Glomerular visceral epithelial cell (primary cell): ENCODE measurements around the gene DNAJB6.

ENCODE experiments used
- DNase-seq: peaks from one replicate; pipeline ENCODE4 v3.0.0-alpha.2; 2016; ENCODE audit errors: extremely low spot score

The DNAJB6 gene

GRCh38 chr7:157396316-157397035 is 59.7 kb downstream of the DNAJB6 start:
- no peak for DNase-seq

DNA sequence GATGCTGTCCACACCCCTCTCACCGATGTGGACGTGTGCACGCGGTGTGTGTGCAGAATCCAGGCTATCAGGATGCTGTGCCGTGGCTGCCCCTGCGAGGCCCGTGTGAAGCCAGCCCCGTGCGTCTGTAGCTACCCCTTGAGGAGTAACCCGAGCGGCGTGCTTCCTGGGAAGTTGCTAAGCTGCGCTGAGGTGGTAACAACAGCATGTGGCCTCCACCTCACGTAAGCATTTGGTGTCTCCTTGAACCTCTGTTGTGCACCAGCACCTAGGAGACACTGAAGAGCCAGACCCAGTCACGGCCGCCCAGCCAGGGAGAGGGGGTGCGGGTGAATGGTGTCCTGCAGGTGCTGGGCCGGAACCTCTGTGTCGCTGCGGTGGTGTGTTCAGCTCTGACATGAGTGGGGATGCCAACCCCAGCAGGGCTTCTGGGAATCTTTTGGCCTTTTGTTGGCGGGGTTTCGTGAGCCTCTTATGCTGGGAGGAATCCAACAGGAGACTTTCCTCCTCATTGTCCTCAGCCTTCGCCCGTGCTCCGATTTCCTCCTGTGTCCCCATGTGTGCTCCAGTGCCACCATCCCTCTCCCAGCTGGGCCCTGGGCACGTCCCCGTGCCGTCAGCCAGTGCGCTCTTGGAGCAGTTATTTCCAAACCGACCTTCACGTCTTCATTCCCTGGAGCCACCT is 60.4 kb downstream of the DNAJB6 start:
- no peak for DNase-seq

DNA sequence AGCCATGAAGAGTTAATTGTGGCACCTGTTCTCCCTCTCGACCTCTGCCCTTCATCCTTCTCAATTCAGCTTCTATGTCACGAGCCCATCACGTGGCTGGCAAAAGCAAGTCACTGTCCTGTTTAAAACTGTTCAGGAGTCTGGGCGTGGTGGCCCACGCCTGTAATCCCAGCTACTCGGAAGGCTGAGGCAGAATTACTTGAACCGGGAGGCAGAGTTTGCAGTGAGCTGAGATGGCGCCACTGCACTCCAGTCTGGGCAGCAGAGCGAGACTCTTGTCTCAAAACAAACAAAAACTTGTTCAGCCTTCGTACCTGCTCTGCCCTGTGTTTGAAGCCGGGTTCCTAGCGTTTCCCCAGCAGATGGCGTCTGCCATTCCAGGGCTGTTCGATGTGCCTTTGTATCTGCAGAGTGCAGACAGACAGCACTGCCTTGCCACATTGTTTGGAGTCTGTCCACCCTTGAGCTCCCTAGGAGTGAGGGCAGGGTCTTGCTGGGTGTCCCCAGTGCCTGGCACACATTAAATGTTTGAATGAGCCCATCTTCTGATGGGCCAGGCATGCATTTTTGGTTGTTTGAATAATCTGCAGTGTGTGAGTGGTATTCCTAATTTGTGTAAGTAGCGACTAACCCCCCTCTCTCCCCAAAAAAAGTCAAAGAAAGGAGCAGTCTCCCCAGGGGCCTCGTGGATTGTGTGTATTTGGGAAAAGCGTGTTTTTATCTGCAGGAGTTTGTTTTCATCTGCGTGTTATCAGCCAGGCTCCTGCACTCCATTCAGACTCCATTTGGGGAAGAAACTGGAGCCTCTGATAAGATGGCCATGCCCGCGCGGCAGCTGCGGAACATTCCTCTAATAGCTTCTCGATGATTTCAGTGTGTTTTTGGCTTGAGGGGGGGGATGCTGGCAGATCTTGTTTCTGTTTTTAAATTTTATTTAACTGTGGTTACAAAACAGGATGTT is 61.2 kb downstream of the DNAJB6 start:
- peak; percentile 16 for DNase-seq

DNA sequence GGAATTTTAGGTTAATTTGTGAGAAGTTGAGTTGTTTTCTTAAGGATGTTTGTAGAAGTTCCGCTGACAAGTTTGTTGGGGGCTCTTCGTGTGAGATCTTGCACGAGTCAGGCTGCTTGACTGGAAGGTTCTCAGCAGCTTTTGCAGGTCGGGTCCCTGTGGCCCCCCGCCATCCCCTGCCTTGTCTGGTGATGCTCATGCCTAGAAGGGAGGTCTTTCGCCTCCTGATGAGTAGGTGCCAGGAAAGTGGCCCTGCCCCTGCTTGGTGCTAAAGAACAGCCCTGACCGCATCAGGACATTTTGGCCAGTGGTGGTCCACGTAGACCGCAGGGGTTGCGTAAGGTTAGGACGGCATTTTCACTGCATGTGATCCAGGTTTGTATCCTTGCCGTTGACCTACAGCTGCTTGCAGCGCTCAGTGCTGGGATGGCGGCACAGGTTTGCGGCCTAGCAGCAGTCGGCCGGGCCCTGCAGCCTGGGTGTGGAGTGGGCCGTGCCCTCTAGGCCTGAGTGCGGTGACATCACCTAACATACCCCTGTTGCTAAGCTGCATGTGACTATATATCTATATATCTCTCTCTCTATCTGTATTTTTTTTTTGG is 62.4 kb downstream of the DNAJB6 start:
- no peak for DNase-seq

DNA sequence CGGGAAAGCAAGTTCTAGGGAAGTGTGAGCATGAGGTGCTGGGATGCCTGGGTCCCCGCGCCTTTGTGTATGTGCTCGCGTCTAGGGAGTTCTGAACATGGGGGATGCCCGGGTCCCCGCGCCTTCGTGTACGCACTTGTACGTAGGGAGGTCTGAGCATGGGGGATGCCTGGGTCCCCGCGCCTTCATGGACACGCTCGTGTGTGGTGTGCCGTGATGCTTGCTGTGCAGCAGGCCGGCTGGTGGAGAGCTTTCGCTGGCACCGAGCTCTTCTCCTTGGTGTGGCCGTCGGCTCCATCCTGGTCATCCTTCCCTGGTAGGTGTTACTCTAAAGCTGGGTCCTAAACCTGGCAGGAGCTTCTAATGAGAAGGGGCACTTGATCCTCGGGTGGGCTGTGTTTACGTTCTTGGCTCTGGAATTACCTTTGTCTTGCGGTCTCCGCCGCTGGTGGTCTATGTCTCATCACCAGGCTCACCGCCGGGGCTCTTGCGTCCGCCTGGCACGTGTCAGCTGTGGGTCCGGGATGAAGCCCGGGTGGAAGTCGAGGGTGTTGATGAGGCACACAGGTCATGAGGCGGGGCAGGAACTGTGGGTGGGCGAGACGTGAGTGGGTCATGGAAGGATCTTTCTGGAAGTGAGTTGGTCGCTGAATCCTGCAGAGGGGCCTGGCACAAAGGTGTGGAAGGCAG is 63.5 kb downstream of the DNAJB6 start:
- no peak for DNase-seq

DNA sequence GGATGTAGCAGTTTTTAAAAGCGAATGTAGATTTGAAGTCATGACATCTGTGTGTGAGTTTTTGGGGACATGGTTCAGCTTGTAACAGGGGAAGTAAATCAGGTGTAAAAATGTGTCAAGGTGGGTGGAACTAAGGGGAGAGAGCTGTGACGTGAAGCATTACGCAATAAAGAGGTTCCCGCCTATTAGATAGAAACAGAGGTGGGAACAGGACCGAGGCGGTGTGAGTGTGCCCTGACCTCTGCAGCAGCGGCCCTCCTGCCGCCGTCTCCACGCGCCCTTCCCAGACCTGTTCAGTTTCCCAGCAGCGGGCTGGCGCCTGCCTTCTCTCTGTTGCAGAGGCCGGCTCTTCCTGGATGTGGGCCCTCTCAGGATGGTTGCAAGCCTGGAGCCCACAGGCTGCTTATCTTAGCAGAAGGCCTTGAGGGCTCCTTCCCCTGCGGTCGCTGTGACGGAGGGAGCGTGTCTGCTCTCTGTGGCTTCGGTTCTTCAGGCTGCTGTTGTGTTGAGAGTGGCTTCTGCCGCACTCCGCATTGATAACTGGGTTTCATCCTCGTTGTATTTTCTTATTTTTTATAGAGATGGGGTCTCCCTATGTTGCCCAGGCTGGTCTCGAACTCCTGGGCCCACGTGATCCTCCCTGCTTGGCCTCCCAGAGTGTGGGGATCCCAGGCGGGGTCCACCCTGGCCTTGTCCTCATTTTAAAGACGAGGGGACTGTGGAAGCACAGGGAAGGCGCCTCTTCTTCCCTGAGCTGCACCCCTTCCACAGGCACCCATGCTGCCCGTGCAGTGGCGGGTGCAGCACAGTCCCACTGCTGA is 65.0 kb downstream of the DNAJB6 start:
- no peak for DNase-seq

DNA sequence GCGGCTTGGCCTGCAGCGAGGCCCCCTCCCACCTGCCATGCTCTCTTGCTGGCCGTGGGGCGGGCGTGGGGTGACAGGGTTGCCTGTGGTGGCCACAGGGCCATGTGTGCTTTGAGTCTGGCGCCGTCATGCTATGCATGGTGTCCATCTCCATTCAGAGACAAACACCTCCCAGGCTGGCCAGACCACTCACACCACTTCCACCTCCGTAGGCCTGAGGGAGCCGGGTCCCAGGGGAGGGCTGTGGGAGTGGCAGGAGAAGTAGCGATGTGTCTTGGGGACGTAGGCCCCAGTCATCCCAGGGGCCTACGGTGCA is 65.5 kb downstream of the DNAJB6 start:
- no peak for DNase-seq

DNA sequence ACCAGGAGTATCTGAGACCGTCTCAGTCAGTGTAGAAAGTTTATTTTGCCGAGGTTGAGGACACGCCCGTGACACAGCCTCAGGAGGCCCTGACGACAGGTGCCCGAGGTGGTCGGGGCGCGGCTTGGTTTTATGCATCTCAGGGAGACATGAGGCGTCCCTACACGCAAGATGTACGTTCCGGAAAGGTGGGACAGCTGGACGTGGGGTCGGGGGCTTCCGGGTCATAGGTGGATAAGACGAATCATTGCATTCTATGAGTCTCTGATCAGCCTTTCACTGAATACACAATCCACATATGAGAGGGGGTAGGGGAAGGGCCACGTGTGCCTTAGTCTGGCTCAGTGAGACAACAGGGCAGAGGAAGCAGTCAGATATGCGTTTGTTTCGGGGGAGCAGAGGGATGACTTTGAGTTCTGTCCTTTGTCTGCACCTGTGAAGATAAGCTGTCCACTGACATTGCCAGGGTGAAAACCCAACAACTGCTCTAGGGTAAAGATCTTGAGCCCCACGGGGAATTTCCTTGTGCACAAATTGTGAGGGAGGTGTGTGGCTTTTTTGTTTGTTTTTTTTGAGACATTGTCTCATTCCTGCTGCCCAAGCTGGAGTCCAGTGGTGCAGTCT is 66.2 kb downstream of the DNAJB6 start:
- no peak for DNase-seq

- DNase-seq = no peak
These were observed 67.0 kb downstream of the DNAJB6 start for GRCh38 chr7:157403646-157404401.

DNA sequence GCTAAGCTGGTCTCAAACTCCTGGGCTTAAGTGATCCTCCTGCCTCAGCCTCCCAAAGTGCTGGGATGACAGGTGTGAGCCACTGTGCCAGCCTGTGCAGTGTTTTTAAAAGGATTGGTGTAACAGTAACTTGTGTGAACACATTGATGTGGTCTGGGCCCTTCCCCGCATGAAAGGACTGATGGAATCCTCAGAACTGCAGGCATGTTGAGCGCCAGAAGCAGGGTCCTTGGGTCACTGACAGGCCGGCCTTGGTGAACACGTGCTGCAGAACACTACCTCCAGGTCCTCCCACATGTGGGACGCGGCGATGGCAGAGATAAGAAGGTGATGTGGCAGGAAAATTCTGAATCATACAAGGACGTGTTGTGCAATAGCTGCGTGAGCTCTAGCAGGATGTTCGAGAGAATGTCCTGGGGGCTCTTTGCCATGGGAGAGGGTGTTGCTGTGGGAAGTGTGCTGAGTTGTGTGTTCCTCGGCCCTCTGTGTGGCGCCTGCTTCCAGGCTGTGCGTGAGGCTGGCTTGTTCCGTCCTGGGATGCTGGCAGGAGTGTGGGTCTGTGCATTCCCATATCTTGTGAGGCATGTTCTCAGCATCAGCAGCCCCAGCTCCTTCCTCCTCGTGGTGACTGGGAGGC is 68.2 kb downstream of the DNAJB6 start:
- peak; percentile 58 for DNase-seq

GRCh38 chr7:157405501-157405900 is 68.7 kb downstream of the DNAJB6 start:
- no peak for DNase-seq

DNA sequence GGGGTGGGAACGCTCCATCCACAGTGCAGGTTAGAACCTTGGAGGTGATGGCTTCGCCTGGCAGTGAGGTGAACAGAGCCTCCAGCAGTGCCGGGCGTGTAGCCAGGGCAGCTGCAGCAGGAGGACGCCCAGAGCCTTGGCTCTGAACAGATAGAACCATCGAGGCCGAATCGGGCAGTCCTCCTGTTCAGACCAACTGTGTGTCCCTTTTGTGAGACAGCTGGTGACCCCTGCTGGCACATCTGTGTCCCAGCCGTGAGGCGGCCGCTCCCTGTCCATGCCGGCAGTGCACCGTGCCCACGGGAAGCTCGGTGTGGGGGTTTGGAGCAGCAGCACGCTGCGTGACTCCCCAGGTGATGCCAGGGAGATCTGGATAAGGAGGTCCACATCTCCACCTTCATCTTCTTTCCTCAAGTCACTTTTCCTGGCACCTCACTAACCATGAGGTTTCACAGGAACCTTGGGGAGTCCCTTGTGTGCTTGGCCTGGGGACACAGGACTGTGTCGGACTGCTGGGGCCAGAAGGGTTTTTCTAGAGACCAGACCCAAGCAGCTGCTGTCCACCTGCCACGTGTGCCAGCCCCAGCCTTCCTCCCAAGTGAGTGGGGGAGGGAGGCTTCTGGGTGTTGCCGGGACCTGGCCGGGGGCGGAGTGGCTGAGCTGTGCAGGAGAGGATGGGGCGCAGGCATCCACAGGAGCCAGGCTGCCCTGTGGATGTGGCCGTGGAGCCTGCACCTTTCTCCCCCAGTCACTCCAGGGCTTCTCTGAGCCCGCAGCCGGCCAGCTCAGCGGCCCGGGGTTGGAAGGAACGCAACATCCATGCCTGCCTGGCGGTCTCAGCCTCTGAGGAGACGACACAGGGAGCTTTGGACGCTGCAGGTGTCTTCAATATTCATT is 69.4 kb downstream of the DNAJB6 start:
- DNase-seq = no peak

DNA sequence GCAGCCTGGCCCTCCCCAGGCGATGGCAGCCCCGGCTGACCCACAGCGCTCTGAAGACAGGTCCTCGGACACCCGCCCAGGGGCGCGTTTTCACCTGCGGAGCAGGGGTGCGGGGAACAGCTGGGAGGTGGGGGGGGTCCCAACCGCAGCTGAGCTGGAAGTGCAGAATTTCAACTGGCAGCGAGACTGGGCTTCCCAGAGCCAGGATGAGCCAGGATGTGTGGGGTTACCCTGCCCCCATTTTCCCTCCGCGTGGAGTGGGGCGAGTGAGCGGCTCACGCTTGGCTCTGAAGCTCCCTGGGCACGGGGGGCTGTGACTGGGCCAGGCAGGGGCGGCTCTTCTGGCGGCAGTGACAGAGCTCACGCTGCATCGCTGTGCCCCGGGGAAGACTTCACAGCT is 70.2 kb downstream of the DNAJB6 start:
- DNase-seq = no peak

DNA sequence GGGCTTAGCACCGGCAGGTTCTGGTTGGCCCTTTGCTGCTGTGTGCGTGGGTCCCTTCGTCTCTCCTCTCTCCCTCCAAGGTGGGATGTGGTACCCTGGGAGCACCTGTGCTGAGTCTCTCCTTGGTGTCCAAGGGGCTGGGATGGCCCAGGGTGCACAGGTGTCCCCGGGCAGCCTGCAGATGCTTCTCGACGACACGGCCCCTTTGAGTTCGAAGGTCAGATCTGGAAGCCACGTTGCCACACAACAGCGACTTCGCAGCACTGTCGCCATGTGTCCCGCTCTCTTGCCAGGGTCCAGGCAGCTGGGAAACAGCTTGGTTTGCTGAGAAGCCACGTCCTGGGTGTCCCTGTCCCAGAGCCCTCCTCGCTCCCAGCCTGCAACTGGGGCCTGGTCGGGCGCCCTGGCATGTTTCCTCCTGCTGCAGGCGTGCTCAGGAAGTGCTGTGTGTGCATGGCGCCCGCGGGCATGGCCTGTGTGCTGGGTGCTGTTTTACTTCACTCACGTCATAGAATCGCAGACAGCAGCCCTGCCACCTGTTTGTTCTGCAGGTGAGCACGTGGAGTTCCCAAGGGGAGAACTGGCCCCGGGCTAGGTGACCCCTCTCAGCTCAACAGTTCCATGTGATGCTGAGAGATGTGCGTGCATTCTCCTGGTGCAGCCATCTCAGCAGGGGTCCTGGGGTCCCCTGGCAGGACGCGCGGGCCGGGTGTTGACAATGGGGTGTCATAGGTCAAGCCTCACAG is 70.9 kb downstream of the DNAJB6 start:
- DNase-seq = no peak

DNA sequence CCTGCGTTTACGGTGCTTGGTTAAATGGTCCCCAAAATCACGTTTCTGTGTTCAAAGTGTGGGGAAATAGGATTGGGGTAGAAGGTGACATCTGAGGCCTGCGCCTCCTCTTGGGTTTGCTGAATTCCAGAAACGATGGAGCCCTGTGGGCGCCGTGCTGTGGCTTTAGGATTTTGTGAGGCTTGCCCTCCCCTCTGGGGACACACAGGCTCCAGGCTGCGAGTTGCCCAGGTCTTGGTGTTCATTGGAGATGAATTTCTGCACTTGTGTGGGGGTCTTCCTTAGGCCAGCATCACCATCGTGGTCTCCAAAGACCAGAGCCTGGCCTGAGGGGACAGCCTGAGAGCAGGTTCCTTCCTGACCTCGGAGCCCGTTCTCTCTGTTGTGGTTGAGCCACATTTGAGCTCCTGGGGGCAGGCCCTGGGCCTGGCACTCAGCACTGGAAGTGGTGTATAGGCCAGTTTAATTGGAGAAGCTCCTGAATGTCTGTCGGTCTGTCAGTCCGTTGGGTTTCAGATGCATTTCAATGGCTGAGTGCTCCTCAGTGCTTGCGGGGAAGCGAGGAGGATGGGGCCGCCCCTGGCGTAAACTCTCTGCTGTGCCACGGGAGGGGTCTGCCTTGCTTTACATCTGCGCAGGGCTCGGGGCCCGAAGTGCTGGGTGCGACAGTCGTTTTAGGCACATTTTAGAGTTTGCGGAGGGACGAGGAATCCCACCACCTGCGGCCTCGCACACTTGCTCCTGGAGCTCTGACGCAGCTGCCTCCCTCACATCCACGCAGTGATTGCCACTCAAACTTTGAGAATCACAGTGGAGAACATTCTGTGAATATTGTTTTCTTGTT is 71.7 kb downstream of the DNAJB6 start:
- DNase-seq = no peak

DNA sequence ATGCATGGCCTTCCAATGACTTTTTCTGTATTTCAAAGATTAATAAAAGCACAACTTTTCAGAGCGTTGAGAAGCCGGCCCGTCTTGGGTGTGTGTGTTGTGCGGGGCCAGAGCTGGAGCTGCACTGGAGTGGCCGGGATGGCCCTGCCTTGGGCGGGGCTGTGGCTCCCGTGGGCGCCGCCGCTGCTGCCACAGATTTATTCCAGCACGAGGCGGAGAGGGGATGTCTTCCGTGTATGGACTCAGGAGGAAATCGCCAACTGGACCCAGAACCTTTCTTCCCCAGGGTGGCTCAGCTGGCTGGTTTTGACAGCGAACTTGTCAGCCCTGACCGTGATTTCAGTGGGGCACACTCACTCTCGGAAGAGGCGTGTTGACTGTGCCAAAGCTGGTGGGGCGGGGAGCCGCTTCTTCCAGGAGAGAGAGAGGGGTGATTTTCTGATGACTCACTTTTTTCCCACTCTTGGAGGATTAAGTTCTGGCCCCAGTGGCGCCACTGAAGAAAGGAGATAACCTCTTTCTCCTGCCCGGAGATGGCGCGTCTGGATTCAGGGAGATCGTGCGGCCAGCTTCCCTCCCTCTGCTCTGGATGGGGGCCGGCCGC is 72.4 kb downstream of the DNAJB6 start:
- no peak for DNase-seq
